Stimulated activated CD4-positive, alpha-beta T cell treated with anti-CD3 and anti-CD28 coated beads, TNF-alpha, amount 100 ng/mL, for 48 hours (primary cell): ENCODE data around the gene KRT80.

Experiments used
- DNase-seq, 3 donors: peaks; one replicate each; pipeline ENCODE4 v3.0.0-alpha.2; 2020; ENCODE audit warnings: low read depth in 3 of 3

KRT80 gene

DNA sequence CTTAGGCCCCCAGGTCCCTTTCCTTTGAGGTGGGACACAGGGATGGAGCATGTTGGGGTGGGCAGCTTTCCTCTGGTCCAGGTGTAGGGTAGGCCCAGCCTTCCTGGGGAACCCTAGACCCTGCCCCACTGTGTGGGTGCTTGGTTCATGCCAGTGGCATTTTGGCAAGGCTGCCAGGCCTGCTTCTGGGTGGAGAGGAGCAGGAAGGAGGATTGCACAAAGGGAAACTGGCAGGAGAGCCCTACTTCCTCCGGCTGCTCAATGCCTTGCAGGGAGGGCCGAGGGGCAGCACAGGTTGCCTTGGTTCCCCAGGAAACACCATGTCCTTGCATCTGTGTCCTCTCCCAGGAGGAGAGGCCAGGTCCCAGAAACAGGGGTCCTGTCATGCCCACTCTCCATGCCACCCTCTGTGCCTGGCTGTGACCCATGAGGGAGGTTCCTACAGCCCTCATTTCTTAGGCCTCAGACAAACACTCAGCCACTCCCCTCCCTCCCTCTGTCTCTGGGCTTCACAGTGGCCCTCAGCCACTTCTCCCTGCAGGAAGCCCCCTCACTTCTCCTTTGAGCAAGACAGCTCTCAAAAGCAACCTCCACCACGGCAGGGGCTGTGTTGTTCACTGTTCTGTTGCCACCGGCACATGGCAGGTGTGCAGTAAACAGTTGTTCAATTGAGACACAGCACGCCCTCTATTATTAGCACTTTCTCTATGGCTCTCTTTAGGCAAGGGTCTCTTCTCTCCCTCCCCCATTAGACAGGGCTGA lies 6.8 kb upstream of the KRT80 start:
- DNase-seq, result no peak

- no peak for DNase-seq
These were observed 5.8 kb upstream of the KRT80 start for GRCh38 chr12:52197371-52198231.

GRCh38 chr12:52195065-52195730 lies 3.4 kb upstream of the KRT80 start:
- no peak for DNase-seq

- no peak for DNase-seq
These were observed 2.2 kb upstream of the KRT80 start for GRCh38 chr12:52193991-52194390.

DNA sequence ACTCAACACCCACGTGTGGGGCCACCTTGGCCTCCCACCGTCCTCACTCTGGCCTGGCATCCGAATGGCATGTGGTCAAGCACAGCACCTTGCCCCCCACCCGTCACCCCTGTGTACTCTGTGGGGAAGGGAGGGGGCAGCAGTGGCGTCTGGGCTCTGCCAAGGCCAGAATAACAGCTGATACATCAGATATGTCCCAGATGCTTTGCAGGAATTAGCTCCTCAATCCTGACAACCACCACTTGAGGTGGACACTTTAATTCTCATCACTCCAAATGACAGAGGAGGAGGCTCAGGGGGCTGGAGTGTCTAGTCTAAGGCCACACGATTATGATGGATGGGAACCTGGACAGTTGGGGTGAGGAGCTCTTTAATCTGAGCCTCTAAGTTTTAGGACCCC lies 1.7 kb upstream of the KRT80 start:
- DNase-seq, result no peak

DNA sequence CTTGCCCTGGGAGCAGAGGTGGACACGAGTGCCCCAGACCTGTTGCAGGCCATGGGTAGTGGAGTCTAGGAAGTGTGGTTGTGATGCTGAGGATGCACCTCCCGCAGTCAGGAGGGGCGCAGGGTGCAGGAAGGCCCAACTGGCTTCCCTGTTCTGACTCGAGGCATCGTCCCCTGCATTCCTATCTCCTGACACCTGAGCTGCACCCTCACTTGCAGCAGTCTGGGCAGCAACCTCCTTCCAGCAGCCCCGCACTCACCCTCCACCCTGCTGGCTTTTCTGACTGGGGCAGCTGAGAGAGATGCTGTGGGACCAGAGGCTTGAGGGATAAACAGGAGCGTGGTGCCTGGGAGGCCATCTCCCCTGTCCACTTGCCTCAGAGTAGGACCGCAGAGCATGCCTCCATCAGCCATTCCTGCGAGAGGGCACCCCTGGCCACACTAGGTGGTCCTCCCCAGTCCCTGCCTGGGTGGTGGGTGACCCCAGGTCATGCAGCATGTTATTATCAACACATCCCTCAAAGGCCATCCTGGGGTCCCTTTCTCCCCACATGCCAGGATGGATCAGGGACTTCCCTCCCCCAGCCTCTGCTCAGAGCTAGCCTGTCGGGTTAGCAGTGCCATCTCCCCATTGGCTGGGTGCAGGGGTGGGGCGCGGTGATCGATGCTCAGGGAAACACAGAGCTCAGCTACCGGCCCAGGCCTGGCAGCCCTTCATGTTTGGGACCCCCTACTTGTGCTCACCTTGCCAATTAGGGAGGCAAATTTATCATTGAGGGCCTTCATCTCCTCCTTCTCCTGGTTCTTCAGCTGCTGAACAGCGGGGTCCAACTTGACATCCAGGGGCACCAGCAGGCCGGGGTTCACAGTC lies 719 bp downstream of the KRT80 start:
- no peak for DNase-seq

DNA sequence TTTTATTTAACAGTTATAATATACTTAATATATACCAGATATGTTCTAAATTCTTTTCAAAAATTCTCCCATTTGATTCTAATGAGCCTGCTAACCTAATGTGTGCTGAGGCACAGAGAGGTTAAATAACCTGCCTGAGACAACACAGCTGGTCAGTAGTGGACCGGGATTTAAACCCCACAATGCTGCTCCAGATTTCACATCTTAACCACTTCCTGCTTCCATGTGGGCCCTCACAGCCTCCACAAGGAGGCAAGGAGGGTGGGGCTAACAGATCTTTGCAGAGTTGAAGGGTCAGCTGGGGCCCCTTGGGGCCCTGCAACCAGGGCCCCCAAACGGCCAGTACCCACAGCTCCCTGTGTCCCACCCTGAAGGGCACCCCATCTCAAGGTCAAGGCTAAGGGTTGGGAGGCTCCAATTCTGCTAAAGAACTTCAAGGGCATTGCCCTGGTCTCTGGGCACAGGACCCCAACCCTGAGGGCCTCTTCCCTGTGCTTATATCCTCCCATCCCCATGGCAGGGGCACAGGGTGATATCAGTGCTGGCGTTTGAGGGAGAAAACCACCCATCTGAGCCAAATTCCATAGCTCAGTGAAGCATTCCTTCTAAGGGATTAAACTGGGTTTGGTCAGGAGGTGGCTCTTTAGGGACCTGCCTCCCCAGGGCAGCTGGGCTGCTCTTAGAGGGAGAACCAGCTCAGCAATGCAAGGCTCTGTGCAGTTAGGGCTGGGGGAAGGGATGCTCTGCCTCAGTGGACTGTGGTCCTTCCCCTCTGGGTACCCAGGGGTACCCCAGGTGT lies 2.2 kb downstream of the KRT80 start:
- no peak for DNase-seq

GRCh38 chr12:52188658-52189057 lies 3.2 kb downstream of the KRT80 start:
- no peak for DNase-seq

DNA sequence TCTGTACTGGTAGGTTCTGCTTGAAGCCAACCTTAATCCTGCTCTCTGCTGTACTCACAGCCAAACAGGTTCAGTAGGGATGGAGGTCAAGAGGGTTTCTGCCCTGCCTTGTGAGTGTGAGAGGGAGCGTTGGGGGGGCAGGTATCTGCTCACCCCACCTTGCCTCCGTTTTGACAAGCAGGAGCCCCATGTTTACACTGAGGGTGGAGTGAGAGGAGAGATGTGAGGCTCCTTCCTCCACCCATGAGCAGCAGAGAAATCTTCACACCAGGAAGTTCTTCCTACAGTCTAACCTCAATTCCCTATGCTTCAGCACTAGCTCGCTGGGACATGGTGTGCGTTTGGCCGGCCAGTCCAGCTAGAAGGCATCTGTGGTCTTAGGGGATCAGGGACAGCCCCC lies 4.2 kb downstream of the KRT80 start:
- DNase-seq, result no peak

GRCh38 chr12:52187206-52187605 lies 4.6 kb downstream of the KRT80 start:
- DNase-seq, result no peak

- DNase-seq, result no peak
These were observed 5.5 kb downstream of the KRT80 start for GRCh38 chr12:52186118-52186840.

DNA sequence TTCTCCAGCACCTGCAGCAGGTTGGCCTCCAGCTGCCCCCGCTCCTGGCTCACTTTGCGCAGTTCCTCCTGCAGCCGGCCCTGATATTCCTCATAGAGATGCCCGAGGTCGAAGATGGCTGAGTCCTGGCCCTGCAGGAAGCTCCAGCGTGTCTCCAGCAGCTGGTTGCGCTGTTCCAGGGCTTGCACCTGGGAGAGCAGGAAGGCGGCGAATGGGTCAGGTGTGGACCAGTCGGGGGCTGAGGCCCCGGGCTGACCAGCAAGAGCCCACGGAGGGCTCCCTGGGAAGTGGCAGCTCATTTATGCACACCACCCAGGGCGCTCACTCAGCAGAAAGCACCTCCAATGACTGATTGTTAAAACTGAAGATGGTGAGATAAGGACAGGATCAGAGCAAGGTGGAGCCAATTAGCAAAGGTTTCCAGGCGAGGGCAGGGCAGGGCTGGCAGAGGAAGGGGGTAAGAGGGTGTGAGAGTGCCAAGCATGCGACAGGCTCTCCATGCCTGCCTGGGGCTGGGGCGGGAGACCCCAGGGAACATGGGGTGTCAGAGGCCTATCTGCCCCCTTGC lies 6.3 kb downstream of the KRT80 start:
- no peak for DNase-seq

DNA sequence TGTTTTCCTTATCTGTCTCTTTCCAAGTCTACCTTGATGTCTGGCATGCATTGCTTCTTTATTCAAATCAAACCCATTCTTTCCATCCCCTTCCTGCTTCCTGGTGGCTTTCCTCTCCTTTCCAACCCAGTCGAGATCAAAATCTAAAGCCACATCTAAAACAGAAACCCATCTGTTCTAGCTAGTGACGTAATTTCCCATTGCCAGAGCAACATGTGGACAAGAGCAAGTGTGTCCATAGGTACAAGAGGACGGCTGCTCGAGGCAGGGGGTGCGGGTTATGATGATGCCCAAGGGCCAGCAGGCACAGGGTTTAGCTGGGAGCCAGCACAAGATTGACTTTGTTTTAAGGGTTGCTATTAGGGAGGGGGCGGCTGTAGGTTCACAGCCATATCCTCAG lies 7.0 kb downstream of the KRT80 start:
- no peak for DNase-seq

DNA sequence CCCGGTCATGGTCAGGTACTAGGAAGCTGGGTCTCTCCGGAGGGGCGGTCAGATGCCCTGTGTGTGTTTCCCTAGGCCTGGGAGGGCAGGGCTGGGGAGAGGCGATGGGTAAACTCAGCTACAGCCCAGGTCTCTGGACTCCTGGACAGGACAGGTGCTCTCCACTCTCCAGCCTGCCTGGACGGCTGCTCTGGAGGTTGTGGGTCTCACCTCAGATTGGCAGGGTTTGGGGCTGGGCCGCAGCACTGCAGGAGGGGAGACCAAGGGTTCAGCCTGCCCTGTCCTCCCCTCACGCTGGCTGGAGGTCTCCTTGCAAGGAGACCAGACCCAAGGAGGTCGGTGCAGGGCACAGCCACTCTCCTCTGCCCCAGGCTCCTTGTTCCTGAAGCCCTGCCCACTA lies 7.8 kb downstream of the KRT80 start:
- no peak for DNase-seq

DNA sequence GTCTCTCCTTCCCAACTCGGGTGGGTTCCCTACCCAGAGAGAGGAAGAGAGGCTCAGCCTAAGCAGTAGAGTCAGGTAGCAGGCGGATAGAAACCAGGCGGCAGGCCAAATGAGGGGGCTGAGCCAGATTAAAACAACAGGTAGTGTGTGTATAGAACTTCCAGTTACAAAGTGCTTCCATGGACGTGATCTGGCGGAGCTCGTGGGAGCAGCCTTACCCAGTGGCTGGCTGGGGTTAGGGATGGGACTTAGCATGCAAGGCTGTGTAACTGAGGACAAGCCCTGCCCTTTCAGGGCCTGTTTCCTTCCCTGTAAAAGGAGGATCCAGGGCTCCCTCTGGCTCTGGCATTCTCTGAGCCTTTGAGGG lies 8.3 kb downstream of the KRT80 start:
- DNase-seq, result no peak

- DNase-seq, result no peak
These were observed 8.8 kb downstream of the KRT80 start for GRCh38 chr12:52182898-52183543.

DNA sequence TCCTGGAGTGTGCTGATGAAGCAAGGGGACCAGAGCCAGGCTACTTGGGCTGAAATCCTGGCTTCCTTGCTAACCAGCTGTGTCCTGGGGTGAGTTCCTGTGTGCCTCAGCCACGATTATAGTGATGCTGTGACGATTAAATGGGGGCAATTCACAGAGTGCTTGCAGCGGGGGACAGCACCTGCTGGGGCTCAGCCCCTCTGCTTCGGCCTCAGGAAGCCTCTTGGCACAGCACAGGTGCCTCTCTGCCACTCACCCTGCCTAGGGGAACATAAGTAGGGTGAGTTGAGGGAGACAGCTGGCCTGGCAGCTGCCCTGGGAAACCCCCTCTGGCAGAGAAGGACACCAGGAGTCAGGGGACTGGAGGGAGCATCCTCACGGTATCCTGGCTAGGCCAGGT lies 9.4 kb downstream of the KRT80 start:
- DNase-seq, result no peak

DNA sequence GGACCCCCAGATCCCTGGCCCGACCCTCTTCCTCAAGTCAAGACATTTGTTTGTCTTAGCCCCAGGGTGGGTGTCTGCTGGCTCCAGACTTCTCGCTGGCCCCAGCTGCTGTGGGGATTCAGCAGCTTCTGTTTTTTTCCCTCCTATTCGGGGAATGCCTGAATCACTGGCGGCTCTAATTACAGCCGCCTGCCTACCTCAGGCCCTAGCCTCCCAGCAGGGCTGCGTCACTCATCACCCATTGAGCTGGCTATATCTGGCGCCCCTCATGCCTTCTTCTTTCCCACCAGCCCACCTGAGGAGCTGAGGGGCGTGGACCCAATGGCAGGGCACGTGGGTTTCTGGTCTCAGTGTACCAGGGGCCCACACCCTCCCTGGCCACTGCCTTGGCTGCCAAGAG lies 10.1 kb downstream of the KRT80 start:
- no peak for DNase-seq

DNA sequence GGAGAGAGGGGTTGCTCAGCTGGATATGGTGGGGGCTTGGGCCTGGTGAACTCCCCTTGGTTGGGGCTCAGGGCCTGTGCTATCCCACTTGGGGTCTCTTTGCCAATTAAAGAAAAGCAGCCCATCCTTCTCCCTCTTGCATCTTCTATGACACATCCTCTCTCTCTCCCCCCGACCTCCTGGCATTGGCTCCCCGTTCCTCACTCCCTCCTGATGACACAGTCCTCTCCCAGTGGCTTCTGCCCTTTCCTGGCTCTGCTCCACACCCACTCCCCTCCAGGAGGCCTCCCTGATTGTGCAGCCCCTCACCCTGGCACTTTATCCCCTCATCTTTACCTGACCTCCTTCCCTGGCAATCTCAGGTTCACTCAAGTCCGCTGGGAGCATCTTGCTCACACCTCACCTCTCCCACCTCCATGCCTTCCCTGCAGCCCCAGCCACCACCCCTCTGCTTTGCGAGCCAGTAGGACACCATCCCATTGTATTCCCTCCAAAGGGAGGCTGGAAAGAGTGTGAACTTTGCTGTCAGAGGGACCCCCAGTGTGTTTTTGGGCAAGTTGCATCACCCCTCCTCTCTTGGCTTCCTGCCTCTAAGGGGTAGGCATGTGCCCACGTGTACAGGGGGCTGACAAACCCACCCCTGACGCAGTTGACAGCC lies 10.7 kb downstream of the KRT80 start:
- DNase-seq, result no peak
